Type B pancreatic cell (in vitro differentiated cells): Measurements from ENCODE around the gene CCDC85A. TPM values are rescaled to one million over a fixed set of nuclear protein-coding genes. Genes with fewer than 3 reads are reported as not detected.
"Not testable (repeated sequence)": the region's sequence is repeated elsewhere in the genome, so short reads cannot be mapped to it uniquely, and the experiment has no call there.

ENCODE experiments used
- DNase-seq: peaks from one replicate; pipeline ENCODE4 v3.0.0; 2021; ENCODE audit warnings: mixed read lengths; ENCODE audit not compliant: unreplicated experiment; ENCODE audit errors: extremely low spot score
- H3K27ac Mint-ChIP-seq: 2 replicates; pipeline ENCODE4 v1.8.0; 2021; ENCODE audit warnings: mild to moderate bottlenecking, mixed read lengths
- H3K27me3 Mint-ChIP-seq: 2 replicates; pipeline ENCODE4 v1.8.0; 2021; ENCODE audit warnings: mixed read lengths
- H3K36me3 Mint-ChIP-seq: 2 replicates; pipeline ENCODE4 v1.8.0; 2021; ENCODE audit warnings: mixed read lengths
- H3K4me1 Mint-ChIP-seq: one replicate; pipeline ENCODE4 v1.8.0; 2021; ENCODE audit warnings: mixed read lengths; ENCODE audit not compliant: unreplicated experiment
- H3K4me3 Mint-ChIP-seq: 2 replicates; pipeline ENCODE4 v1.8.0; 2021; ENCODE audit warnings: mild to moderate bottlenecking, mixed read lengths
- H3K9me3 Mint-ChIP-seq: 2 replicates; pipeline ENCODE4 v1.8.0; 2021; ENCODE audit warnings: mixed read lengths
- long read RNA-seq: library from polyadenylated mRNA; unstranded; transcript quantifications from one replicate; pipeline ENCODE4 v2.0.0, GENCODE V29; 2020
- total RNA-seq: library from RNA; stranded (reverse); gene quantifications from 2 replicates; pipeline ENCODE4 v1.2.1, GENCODE V29; 2021; ENCODE audit warnings: low replicate concordance
- TF ChIP-seq, protein P1 (sequence below): fragments of 200-600 bp; sonication (generic); conservative IDR thresholded peaks from 2 replicates; pipeline ENCODE4 v1.5.0; 2021; ENCODE audit warnings: antibody characterized with exemption, mild to moderate bottlenecking

Gene CCDC85A
- total RNA-seq: 2.1 and 5.4 TPM in 2 replicates
- long read RNA-seq, partial matches to known transcripts: 2 of 6 reads
- long read RNA-seq, other reads (novel, unspliced or antisense): 4 of 6 reads

DNA sequence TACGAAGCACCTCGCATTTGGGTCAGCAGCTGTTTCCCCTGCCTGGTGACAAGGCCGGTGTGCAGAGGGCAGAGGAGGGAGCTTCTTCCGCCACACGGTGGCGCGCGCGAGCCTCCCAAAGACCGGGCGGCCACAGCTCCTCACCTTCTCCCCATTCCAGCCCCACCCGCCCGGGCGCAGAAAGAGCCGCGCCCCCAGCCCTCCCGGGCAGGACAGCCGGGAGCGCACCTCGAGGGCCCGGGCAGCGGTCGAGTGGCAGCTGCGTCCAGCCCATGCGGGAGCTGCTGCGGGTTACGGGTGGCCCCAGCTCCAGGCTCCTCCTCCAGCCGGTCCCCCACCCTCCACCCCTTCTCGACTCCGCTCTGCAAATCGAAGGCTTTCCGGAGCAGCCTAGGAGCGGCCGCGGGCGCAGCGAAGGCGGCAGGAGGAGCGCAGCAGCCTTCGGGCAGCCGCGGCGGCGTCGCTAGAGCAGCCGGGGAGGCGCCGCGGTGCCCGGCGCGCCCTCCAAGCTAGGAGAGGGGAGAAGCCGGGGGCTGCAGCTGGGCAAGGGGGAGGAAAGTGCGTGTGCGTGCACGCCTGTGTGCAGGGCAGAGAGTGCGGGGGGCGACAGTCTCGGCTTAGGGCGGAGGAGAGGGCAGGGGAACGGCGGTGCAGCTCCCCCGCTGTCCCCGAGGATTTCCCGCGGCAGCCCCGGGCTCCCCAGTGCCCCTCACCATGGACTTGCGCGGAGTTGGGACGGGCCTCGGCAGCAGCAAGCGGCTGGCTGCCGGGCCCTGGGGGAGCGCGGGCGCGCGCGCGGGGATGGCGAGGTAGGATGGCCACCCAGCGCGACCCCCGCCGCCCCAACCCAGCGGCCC, at the start of gene CCDC85A:
Gene CCDC85A (plus strand): TSS at position 348 of the 857 bp plus-strand sequence. CDS start 635 bp downstream, outside the sequence.
- H3K4me1 Mint-ChIP-seq: peaks cover 21% of the 10 kb centered on the region
- peak; percentile 91 for DNase-seq
- no peaks in the 10 kb centered on the region for H3K9me3 Mint-ChIP-seq
- no peak within 1 kb of the TSS for H3K27ac Mint-ChIP-seq
- peaks cover 74% of the 10 kb centered on the region for H3K27me3 Mint-ChIP-seq
- TF ChIP-seq, protein P1, sequence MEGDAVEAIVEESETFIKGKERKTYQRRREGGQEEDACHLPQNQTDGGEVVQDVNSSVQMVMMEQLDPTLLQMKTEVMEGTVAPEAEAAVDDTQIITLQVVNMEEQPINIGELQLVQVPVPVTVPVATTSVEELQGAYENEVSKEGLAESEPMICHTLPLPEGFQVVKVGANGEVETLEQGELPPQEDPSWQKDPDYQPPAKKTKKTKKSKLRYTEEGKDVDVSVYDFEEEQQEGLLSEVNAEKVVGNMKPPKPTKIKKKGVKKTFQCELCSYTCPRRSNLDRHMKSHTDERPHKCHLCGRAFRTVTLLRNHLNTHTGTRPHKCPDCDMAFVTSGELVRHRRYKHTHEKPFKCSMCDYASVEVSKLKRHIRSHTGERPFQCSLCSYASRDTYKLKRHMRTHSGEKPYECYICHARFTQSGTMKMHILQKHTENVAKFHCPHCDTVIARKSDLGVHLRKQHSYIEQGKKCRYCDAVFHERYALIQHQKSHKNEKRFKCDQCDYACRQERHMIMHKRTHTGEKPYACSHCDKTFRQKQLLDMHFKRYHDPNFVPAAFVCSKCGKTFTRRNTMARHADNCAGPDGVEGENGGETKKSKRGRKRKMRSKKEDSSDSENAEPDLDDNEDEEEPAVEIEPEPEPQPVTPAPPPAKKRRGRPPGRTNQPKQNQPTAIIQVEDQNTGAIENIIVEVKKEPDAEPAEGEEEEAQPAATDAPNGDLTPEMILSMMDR: peak; percentile 97
- H3K36me3 Mint-ChIP-seq: no peaks in the 10 kb centered on the region
- H3K4me3 Mint-ChIP-seq: peak within 1 kb of the TSS; percentile 77

DNA sequence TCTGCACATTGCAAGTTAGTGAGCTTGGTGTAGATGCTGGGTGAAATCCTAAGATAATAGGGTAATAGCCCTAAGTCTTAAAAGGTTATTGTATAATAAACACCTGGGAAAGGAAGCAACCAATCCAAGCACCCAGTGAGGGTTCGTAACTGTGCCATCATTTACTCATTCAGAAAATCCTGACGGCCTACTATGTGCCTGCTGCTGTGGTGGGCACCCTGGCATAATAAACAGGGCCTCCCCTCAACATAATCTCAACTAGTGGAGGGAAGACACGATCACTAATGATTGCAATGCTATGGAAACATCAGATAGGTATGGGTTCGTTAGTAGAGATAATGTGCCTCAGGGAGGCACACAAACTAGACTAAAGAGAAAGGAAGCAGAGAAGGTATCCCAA, 48.9 kb upstream of the CCDC85A start:
- H3K27ac Mint-ChIP-seq: no peak overlapping the region
- peaks cover 8% of the 10 kb centered on the region for H3K27me3 Mint-ChIP-seq
- TF ChIP-seq, protein P1: no peak
- H3K36me3 Mint-ChIP-seq: no peaks in the 10 kb centered on the region
- no peak for DNase-seq
- H3K4me1 Mint-ChIP-seq: peaks cover 5% of the 10 kb centered on the region
- no peak overlapping the region for H3K4me3 Mint-ChIP-seq
- H3K9me3 Mint-ChIP-seq: no peaks in the 10 kb centered on the region

DNA sequence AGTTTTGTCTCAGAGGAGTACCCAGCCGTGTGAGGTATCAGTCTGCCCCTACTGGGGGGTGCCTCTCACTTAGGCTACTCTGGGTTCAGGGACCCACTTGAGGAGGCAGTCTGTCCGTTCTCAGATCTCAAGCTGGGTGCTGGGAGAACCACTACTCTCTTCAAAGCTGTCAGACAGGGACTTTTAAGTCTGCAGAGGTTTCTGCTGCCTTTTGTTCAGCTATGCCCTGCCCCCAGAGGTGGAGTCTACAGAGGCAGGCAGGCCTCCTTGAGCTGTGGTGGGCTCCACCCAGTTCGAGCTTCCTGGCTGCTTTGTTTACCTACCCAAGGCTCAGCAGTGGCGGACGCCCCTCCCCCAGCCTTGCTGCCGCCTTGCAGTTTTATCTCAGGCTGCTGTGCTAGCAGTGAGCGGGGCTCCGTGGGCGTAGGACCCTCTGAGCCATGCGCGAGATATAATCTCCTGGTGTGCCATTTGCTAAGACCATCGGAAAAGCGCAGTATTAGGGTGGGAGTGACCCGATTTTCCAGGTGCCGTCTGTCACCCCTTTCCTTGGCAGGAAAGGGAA, 41.2 kb upstream of the CCDC85A start:
- H3K27me3 Mint-ChIP-seq, H3K27ac Mint-ChIP-seq, DNase-seq, H3K4me1 Mint-ChIP-seq, H3K9me3 Mint-ChIP-seq, H3K4me3 Mint-ChIP-seq, H3K36me3 Mint-ChIP-seq: not testable (repeated sequence)

GRCh38 chr2:56147907-56148306, 35.9 kb upstream of the CCDC85A start:
- H3K27ac Mint-ChIP-seq: no peak overlapping the region
- peaks cover 7% of the 10 kb centered on the region for H3K27me3 Mint-ChIP-seq
- no peak for DNase-seq
- TF ChIP-seq, protein P1: no peak
- peaks cover 5% of the 10 kb centered on the region for H3K9me3 Mint-ChIP-seq
- no peaks in the 10 kb centered on the region for H3K4me1 Mint-ChIP-seq
- no peak overlapping the region for H3K4me3 Mint-ChIP-seq
- peaks cover 7% of the 10 kb centered on the region for H3K36me3 Mint-ChIP-seq

DNA sequence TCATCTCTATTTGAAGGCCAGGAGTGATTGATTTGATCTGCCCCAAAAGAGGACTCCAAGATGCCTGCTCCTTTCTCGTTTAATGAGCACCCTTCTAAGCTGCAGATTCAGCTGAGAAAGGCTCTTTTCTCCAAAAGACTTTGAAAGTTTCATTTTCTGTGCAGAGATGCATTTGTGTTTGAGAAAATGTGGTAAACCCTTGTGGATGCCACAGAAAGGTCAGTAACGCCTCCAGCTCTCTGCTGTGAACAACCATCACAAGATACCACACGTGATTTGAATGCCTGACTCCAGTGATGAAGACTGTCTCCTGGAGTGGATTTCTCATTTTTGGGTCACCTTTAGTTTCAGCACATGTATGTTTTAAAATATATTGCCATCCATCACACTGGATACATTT, 35.0 kb upstream of the CCDC85A start:
- H3K27me3 Mint-ChIP-seq: peaks cover 13% of the 10 kb centered on the region
- H3K4me3 Mint-ChIP-seq: no peak overlapping the region
- no peak overlapping the region for H3K27ac Mint-ChIP-seq
- no peak for DNase-seq
- peaks cover under 1% of the 10 kb centered on the region for H3K36me3 Mint-ChIP-seq
- H3K4me1 Mint-ChIP-seq: no peaks in the 10 kb centered on the region
- H3K9me3 Mint-ChIP-seq: peaks cover 2% of the 10 kb centered on the region
- TF ChIP-seq, protein P1: no peak

- Mint-ChIP-seq H3K4me3 (no peak overlapping the region), H3K27me3 (peaks cover 16% of the 10 kb centered on the region)
These were observed 31.9 kb upstream of the CCDC85A start for GRCh38 chr2:56151841-56152240.

More at GRCh38 chr2:56151841-56152240, 31.9 kb upstream of the CCDC85A start:
- no peaks in the 10 kb centered on the region for H3K36me3 Mint-ChIP-seq
- no peaks in the 10 kb centered on the region for H3K4me1 Mint-ChIP-seq
- no peaks in the 10 kb centered on the region for H3K9me3 Mint-ChIP-seq
- TF ChIP-seq, protein P1: no peak
- DNase-seq: no peak
- no peak overlapping the region for H3K27ac Mint-ChIP-seq
